ENCODE results near the gene PLA2G6.

PLA2G6 gene, protein sequence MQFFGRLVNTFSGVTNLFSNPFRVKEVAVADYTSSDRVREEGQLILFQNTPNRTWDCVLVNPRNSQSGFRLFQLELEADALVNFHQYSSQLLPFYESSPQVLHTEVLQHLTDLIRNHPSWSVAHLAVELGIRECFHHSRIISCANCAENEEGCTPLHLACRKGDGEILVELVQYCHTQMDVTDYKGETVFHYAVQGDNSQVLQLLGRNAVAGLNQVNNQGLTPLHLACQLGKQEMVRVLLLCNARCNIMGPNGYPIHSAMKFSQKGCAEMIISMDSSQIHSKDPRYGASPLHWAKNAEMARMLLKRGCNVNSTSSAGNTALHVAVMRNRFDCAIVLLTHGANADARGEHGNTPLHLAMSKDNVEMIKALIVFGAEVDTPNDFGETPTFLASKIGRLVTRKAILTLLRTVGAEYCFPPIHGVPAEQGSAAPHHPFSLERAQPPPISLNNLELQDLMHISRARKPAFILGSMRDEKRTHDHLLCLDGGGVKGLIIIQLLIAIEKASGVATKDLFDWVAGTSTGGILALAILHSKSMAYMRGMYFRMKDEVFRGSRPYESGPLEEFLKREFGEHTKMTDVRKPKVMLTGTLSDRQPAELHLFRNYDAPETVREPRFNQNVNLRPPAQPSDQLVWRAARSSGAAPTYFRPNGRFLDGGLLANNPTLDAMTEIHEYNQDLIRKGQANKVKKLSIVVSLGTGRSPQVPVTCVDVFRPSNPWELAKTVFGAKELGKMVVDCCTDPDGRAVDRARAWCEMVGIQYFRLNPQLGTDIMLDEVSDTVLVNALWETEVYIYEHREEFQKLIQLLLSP

GRCh38 chr22:38181453-38182200 is at the start of gene PLA2G6:
Gene PLA2G6 (minus strand): TSS chr22:38181830. CDS start chr22:38169426, 12,404 bp downstream.
- peak; percentile 85 to 97 for DNase-seq

GRCh38 chr22:38230916-38231315 is 49.3 kb upstream of the PLA2G6 start:
- DNase-seq: no peak

DNA sequence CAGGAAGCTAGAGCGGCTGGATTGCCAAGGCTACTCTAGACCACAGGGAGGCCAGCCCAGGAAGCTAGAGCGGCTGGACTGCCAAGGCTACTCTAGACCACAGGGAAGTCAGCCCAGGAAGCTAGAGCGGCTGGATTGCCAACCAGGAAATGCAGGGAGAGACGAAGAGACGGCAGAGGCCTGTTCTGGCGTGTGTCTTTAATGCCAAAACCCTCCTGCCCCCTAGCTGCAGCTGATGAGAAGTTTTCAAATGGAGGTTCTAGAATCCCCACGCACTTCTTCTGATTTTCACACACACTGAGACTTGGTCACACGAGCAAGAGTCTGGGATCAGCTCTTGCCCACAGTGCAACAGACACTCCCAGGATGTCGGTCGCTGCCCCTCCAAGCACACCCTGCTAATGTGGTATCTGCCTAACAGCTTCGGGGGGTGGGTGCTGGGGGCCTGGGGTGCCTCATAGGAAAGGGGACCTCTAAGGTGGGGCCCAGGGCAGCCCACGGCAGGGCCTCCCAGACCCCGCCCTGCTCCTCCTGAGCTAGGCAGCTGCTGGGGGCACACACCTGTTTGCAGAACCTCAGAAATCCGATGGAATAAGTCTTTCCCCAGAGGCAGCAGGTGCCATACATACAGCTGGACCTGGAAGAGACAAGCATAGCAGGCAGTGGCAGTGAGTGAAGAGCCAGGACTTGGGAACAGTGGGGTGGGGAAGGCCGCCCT is 48.6 kb upstream of the PLA2G6 start:
- peak; percentile 11 to 44 for DNase-seq

GRCh38 chr22:38228873-38229740 is 47.5 kb upstream of the PLA2G6 start:
- DNase-seq: no peak

GRCh38 chr22:38228326-38228872 is 46.8 kb upstream of the PLA2G6 start:
- no peak for DNase-seq

- no peak for DNase-seq
These were observed 45.4 kb upstream of the PLA2G6 start for GRCh38 chr22:38226853-38227649.

DNA sequence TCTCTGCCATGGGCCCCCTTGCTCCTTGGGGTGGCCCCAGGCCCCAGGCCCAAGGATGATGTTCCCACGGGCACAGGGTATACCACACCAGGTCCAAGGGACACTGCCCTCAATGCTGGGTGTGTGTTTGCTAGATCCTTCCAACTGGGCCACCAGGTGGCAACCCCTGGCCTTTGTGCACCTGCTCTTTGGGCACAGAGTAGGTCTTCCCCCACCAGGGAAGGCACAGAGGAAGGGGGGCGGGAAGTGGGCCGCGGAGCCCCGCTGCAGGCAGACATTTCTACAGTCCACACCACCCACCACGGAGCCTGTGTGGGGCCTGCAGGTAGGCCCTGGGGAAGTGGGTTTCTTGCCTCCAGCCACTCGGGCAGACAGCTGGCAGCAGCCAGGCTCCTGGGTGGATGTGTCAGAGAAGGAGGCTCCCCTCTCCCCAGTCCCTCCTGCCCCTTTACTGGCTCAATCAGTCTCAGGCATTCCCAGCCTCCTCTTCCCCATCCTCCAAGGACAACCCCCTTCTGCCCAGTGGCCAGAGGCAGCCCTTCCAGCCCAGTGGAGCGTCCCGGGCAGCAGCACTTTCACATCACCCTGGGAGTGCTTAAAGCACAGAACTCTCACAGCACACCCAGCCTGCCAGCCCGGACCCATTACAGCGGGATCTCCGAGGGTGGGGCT is 41.8 kb upstream of the PLA2G6 start:
- no peak for DNase-seq

- DNase-seq: no peak
These were observed 41.1 kb upstream of the PLA2G6 start for GRCh38 chr22:38222797-38223119.

DNA sequence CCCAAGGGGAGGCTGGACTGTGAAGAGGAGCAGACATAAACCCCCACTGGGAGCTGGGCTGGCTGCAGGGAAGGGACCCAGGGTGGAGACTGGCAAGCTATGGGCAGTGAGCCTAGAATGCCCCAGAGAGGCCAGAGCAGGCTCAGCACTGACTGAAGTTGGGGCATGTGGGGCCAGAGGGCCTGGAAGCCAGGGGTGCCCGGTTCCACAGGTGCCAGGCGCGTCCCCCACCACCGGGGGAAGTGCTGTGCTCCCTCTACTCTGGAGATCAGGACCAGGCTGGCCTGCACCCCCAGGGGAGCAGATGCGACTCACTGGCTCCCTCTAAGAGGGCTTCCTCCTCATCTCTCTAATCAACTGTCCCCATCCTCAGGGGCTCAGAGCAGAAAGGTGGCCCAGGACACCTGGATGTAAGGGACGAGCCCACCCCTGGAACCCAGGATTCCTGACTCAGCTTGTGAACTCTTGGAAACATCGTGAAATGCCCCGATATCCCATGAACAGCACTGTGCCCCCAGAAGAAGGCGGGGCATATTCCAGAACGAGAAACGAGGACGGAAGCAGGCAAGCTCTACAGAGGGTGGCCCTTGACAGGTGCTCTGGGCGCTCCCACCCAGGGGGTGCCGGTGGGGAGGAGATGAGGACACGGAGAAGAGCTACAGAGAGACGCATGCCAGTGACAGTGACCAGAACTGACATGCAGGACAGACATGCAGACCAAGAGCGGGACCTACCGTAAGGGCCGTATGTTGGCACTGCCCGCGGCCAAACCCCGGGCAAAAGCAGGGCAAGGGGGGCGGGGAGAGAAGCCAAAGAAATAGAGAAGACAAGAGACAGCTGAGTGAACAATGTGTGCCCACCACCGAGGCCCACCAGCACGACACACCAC is 40.5 kb upstream of the PLA2G6 start:
- no peak for DNase-seq

DNA sequence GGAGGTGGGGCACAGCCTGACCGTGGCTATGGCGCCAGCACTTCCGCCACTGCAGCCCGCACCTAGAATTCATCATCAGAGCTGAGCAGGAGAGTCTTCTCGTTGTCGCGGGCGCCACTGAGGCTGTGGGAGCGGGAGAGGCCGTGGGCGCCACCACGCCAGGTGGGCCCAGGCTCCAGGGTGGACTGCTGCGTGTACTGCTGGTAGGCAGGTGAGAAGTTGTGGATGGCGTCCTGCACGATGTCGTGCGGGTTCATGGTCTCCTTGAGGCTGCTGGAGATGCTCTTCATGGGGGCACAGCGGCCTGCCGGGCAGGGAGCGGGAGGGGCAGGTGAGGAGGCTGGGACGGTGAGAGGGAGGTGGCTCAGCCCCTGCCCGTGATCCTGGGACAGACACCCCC is 39.8 kb upstream of the PLA2G6 start:
- no peak for DNase-seq

DNA sequence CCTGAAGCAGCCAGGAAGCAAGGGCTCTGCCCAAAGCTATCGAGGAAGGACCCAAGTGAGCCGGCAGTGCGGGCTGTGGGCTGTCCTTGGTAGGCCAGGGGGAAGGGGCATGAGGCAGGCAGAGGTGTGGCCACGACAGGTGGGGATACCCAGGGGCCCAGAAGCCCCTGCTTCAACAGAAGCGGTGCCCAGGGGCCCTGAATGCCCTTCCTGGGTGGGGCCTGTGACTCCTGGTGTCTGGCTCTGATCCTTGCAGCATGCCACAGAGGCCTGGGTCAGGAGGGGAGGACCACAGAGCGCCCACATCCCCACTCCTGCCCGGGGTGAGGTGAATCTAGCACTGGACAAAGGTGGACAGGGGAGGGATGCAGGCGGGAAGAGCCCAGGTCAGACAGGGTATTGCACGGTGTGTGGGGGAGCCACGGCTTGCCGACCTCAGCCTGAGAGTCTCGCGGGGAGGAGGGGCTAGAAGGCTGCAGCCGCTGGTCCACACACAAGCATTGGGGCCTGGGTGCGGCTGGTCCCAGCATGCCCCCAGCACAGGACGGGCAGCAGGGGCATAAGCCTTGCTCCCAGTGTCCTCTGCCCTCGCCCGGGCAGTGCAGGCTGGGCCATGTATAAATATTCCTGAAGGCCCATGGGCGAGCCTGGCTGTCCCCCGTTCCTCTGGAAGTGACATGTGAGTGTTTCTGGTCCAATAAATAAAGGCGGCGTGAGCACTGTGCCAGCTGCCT is 39.2 kb upstream of the PLA2G6 start:
- DNase-seq: no peak

- no peak for DNase-seq
These were observed 38.5 kb upstream of the PLA2G6 start for GRCh38 chr22:38220163-38220562.

DNA sequence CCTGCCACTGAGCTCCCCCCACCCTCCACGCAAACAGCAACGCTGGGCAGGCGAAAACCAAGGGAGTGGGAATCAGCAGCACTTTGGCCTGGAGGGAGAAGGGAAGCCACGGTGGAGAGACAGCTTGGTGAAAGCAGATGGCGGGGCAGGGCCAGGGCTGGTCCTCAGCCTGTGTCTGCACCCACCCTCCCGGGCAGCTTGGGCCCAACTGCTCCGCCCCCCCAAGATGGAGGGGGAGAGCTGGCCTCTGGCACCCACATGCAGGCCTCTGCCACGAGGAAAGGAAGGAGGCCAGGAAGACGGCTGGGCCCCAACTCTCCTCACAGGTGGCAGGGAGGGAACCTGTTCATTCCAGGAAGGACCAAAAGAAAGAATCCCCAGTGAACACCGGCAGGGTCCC is 38.0 kb upstream of the PLA2G6 start:
- no peak for DNase-seq

- no peak for DNase-seq
These were observed 37.3 kb upstream of the PLA2G6 start for GRCh38 chr22:38218661-38219622.

DNA sequence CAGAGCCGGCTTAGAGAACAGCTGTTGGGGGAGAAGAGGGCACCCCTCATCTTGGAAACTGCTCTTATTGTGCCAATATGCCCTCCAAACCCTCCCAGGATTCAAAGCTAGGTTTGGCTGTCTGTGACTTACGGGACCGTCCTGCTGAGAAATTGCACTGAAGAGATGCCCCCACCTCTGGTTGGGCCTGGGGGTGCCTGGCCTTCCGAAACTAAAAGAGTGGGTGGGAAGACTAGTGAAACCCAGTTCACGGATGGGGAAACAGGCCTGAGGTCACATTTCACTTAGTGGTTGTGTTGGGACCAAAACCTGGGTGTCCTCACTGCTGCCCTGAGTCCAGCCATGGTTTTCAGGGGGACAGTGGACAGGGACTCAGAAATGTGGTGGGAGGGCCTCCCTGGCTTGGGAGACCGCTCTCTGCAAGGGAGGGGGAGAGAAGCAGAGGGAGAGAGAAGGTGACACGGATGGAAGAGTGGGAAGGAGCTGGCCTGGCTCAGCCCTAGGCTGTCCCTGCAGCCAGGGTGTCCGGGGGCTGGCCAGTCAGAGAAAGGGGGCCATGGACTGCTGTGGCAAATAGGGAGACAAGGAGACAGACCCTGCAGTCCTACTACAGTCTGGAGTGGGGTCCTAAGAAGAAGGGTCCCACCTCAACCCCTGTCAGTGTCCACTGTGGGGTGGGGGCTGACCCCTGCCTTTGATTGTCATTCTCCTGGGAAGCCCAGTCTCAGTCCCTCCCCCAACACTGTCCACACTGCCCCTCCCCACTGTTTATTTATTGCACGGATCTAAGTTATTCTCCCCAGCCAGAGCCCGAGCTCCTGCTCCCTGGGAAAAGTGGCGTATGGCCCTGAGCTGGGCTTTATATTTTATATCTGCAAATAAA is 33.8 kb upstream of the PLA2G6 start:
- DNase-seq: no peak
